Small intestine (tissue), 7 donors: ENCODE data around the gene NOP58. TPM values are rescaled to one million over a fixed set of nuclear protein-coding genes. Genes with fewer than 3 reads are reported as not detected.

Experiments used
- DNase-seq, 2 donors: peaks; one replicate each; pipeline versions ENCODE4 v3.0.0 to v3.0.0-alpha.2; 2013
- FAIRE-seq: peaks from 2 replicates; lab custom pipeline; 2012; peaks lifted over from hg19 to GRCh38; lab: Jason Lieb, UNC
- H3K27ac ChIP-seq, 3 donors: one replicate each; pipeline ENCODE4 v1.5.1; 2013; ENCODE audit warnings: low read length in 2 of 3, mild to moderate bottlenecking in 2 of 3, control low read depth in 1 of 3, inconsistent platforms in 1 of 3, low read depth in 1 of 3, moderate library complexity in 1 of 3
- H3K27me3 ChIP-seq, 3 donors: one replicate each; pipeline ENCODE4 v1.6.1; 2013; ENCODE audit warnings: low read length in 3 of 3, inconsistent platforms in 1 of 3; ENCODE audit not compliant: control insufficient read depth in 3 of 3, insufficient read depth in 3 of 3
- H3K36me3 ChIP-seq, 3 donors: one replicate each; pipeline ENCODE4 v1.6.1; 2013; ENCODE audit warnings: low read length in 3 of 3, inconsistent platforms in 1 of 3, low read depth in 1 of 3, mild to moderate bottlenecking in 1 of 3, moderate library complexity in 1 of 3; ENCODE audit not compliant: control insufficient read depth in 3 of 3, insufficient read depth in 2 of 3
- H3K4me1 ChIP-seq, 3 donors: one replicate each; pipeline ENCODE4 v1.6.1; 2013; ENCODE audit warnings: low read length in 2 of 3, inconsistent platforms in 1 of 3, low read depth in 1 of 3, mild to moderate bottlenecking in 1 of 3, moderate library complexity in 1 of 3; ENCODE audit not compliant: control insufficient read depth in 3 of 3, insufficient read depth in 2 of 3
- H3K4me3 ChIP-seq, 3 donors: one replicate each; pipeline ENCODE4 v1.5.1; 2013; ENCODE audit warnings: low read length in 3 of 3, control low read depth in 1 of 3, inconsistent platforms in 1 of 3, low read depth in 1 of 3, mild to moderate bottlenecking in 1 of 3, moderate library complexity in 1 of 3
- H3K9me3 ChIP-seq, 2 donors: one replicate each; pipeline ENCODE4 v1.6.1; 2013; ENCODE audit warnings: low read depth in 1 of 2, low read length in 1 of 2; ENCODE audit not compliant: control insufficient read depth in 2 of 2, insufficient read depth in 1 of 2
- WGBS, 3 donors: extraction: QIAGEN DNeasy Blood & Tissue Kit; methylation state at CpG; one replicate each; pipeline ENCODE4 v1.1.7; 2013; 5-methylcytosine and 5-hydroxymethylcytosine counted together
- polyA plus RNA-seq, 4 donors: library from polyadenylated mRNA; stranded (reverse) in 3 of 4; unstranded in 1 of 4; fragments of 200-250 nt in 3 of 4; fragments of 120-200 nt in 1 of 4; gene quantifications; one replicate each; pipeline versions ENCODE4 v1.2.1 to v1.2.3, GENCODE V29; 2013
- donor health status: healthy with polysubstance abuse.
- donor health status: control.
- donor health status: control.
- donor health status: Bipolar disorder and iron deficiency.
- donor health status: healthy.

Gene NOP58
- polyA plus RNA-seq, 4 donors: 32.4 to 81.7 (median 56.5) TPM

DNA sequence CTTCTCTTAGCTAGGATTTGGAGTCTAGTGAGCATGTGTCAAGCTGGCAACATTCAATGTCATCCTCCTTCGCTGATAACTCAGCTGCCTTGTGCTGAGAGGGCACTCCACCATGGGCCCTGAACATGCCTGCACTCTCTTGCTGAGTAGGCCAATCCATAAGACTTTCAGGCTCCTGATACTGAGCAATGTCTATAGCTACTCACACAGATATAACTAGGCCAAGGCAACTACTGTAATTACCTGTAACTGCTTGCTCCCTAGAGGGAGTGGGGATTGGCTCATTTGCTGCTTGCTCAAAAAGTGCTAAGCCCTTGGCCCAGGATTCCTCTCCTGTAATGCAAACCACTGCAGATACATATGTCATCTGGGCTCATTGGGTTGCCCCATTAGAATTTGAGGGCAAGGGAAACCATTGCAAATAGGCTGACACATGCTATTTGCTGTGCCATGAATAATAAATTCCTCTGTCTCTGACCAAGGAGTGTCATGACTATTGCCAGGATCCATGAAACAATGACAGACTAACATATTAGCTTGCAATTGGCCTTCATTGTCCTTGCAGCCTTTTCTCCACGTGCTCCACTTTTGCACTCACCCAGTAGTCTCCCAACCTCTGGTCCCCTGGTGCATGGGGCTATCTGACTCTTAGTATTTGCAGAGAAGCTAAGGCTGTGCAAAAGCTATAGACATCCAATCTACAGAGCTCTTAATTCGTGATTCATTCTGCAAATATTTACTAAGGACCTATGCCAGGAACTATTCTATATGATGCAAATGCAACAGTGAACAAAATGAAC lies 73.7 kb downstream of the NOP58 start:
- H3K36me3 ChIP-seq: no peaks in the 10 kb centered on the region
- H3K27me3 ChIP-seq: no peaks in the 10 kb centered on the region
- no peaks in the 10 kb centered on the region for H3K4me1 ChIP-seq
- FAIRE-seq (no peak), DNase-seq (peak in 1 of 2 donors; percentile 34)
- 38 to 65% (median 38%) methylated on average over 3 of the region's 3 CpGs for WGBS, 3 donors
- H3K27ac ChIP-seq: no peak overlapping the region
- H3K4me3 ChIP-seq: no peak overlapping the region
- no peaks in the 10 kb centered on the region for H3K9me3 ChIP-seq

DNA sequence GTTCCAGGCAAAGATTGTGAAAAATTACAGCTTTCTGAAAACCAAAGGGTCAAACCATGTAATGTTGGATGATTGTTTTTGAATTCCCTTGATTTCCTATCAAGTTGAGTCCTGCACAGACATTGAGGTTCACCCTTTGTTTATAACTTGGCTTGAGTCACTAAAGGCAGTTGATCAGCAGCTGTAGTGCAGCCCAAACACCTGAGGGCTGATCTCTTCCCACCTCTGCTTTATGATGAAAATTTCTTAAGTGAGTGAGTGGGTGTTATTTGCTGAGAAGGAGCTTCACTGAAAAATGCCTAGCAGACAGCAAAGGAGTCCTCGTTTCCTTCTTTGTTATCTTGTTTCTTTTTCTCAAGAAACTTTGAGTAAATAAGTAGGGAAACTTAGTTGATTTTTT lies 78.6 kb downstream of the NOP58 start:
- H3K4me1 ChIP-seq: no peaks in the 10 kb centered on the region
- H3K36me3 ChIP-seq: no peaks in the 10 kb centered on the region
- H3K9me3 ChIP-seq: no peaks in the 10 kb centered on the region
- DNase-seq: no peak
- H3K4me3 ChIP-seq: no peak overlapping the region
- H3K27me3 ChIP-seq: no peaks in the 10 kb centered on the region
- FAIRE-seq: no peak
- H3K27ac ChIP-seq: no peak overlapping the region
- WGBS, 3 donors: 47 to 63% (median 53%) methylated on average over 1 of the region's 1 CpG

DNA sequence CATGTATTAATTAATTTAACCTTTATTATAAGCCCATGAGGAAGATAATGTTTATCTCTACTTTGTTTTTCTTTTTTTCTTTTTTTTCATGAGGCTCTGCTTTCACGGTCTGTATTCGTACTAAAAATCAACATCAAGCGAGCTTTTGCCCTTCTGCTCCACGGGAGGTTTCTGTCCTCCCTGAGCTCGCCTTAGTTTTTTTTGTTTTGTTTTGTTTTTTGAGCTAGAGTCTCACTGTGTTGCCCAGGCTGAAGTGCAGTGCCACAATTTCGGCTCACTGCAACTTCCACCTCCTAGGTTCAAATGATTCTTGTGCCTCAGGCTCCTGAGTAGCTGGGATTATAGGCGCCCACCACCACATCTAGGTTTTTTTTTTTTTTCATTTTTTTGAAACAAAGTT lies 80.6 kb downstream of the NOP58 start:
- 95 to 96% (median 96%) methylated on average over 7 of the region's 7 CpGs for WGBS, 3 donors
- DNase-seq: no peak
- Histone ChIP-seq H3K9me3 (no peaks in the 10 kb centered on the region), H3K4me1 (no peaks in the 10 kb centered on the region), H3K27ac (no peak overlapping the region), H3K27me3 (no peaks in the 10 kb centered on the region), H3K4me3 (no peak overlapping the region), H3K36me3 (no peaks in the 10 kb centered on the region)
- no peak for FAIRE-seq

Other genes starting within 250 kb of the NOP58 start
- gene FZD7, start 231.9 kb upstream of the NOP58 start, polyA plus RNA-seq: 10 to 100 TPM in 2 of 4 donors, 1 to 10 TPM in 2; 1.6 to 27.9 (median 6.3) TPM
- gene KIAA2012, start 192.5 kb upstream of the NOP58 start, polyA plus RNA-seq: under 1 TPM in 2 of 4 donors, not detected in 2; 0.06 to 0.07 TPM
- gene SUMO1, start 27.2 kb upstream of the NOP58 start, polyA plus RNA-seq: 100 to 1,000 TPM in 3 of 4 donors, 10 to 100 TPM in 1; 93.6 to 156 (median 114) TPM
- 10 to 100 TPM in 2 of 4 donors, 1 to 10 TPM in 2; 2.2 to 22.8 (median 6.5) TPM for gene BMPR2, start 110.6 kb downstream of the NOP58 start, polyA plus RNA-seq